C4-2B (cell line): ENCODE results near the gene PRRT1.

Source experiments
- H3K27ac ChIP-seq: fragments of 450-650 bp; 2 replicates; pipeline ENCODE4 v1.5.1; 2017
- ZFX ChIP-seq: fragments of 450-650 bp; IDR thresholded peaks from 2 replicates; pipeline ENCODE4 v1.6.1; 2017
- TF ChIP-seq, protein P1 (sequence below): fragments of 450-650 bp; conservative IDR thresholded peaks from 2 replicates; pipeline ENCODE4 v1.5.1; 2017; ENCODE audit warnings: mild to moderate bottlenecking

Gene PRRT1

DNA sequence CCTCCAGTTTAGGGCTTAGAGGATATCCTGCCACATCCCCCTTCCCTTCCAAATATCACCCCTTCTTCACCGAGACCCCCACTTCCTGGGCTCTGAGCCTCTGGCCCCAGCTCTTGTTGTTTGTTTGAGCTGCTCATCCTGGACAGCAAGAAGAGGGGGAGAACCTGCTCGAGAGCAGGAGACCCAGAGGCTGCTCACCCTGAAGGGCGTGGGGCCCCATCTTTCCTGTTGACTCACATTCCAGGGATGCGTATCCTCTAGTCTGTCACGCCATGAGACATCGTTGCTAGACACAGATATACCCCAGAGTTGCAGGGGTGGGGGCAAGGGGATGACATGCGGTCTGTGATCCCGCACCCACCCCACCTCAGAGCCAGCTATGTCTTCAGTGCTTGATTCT lies 36.9 kb downstream of the PRRT1 start:
- no peak for TF ChIP-seq ZFX
- TF ChIP-seq, protein P1, sequence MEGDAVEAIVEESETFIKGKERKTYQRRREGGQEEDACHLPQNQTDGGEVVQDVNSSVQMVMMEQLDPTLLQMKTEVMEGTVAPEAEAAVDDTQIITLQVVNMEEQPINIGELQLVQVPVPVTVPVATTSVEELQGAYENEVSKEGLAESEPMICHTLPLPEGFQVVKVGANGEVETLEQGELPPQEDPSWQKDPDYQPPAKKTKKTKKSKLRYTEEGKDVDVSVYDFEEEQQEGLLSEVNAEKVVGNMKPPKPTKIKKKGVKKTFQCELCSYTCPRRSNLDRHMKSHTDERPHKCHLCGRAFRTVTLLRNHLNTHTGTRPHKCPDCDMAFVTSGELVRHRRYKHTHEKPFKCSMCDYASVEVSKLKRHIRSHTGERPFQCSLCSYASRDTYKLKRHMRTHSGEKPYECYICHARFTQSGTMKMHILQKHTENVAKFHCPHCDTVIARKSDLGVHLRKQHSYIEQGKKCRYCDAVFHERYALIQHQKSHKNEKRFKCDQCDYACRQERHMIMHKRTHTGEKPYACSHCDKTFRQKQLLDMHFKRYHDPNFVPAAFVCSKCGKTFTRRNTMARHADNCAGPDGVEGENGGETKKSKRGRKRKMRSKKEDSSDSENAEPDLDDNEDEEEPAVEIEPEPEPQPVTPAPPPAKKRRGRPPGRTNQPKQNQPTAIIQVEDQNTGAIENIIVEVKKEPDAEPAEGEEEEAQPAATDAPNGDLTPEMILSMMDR: no peak
- H3K27ac ChIP-seq: no peak overlapping the region

DNA sequence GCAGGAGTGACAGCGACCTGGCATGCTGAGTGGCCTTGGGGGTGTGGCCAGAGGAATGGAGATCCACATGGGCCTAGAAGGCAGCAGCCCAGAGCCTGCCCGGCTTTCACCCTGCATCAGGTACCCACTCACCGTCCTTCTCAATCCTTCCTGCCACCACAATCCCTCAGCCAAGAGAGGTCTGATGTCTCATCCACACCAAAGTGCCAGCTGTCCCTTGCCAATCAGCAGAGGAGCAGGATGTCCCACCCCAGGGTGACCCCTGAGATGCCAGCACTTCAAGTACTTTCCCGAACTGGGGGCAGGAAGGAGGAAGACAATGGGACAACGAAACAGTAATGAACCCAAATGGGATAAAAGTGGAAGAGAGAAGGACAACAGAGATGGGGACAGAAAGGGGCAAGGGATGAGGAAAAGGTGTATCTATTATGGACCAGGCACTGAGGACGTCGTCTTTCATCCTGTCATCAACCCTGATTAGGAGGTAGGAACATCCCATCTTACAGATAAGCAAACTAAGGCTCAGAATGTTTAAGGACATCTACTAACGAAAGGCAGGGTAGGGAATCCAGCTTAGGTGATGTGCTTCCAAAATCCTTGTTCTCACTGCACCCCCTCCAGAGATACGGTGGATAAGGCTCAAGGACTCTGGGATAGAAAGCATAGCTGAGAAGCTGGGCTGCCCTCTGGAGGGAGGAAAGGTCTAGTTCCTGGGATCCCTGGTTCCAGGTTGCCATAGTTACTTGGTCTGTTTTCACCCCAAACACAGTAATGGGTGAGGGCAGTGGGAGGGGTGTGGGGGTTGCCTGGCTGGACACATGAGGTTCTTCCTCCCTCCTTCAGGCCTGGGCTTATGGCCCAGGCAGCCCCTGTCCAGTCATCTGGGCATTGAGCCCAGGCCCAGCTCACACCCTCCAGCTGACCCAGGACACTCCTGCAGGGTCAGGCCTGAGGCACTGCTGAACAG lies 38.1 kb downstream of the PRRT1 start:
- TF ChIP-seq ZFX: no peak
- TF ChIP-seq, protein P1: no peak
- no peak overlapping the region for H3K27ac ChIP-seq

DNA sequence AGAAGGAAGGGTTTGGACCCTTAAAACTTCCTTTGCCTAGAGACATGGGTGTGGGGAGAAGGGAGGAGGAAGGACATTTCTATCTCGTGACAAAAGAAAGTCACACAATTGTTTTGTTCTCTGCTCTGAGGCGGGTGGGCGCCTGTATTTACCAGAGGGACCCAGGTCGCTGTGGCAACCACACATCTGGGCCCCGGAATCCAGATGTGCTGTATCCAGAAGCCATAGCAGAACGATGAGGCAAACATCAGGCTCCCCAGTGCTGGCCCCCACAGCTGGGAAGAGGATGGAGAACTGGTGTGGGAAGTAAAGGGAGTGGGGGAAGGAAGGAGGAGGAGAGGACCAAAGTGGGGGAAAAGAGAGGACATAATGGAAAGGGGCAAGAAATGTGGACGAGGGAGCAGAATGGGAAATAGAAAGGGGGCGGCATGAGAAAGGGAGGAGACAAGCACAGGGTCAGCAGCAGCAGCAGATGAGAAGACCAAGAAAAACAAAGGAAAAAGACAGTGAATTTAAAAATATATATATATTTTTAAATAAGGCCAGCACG lies 39.2 kb downstream of the PRRT1 start:
- H3K27ac ChIP-seq: no peak overlapping the region
- TF ChIP-seq, protein P1: no peak
- no peak for TF ChIP-seq ZFX

DNA sequence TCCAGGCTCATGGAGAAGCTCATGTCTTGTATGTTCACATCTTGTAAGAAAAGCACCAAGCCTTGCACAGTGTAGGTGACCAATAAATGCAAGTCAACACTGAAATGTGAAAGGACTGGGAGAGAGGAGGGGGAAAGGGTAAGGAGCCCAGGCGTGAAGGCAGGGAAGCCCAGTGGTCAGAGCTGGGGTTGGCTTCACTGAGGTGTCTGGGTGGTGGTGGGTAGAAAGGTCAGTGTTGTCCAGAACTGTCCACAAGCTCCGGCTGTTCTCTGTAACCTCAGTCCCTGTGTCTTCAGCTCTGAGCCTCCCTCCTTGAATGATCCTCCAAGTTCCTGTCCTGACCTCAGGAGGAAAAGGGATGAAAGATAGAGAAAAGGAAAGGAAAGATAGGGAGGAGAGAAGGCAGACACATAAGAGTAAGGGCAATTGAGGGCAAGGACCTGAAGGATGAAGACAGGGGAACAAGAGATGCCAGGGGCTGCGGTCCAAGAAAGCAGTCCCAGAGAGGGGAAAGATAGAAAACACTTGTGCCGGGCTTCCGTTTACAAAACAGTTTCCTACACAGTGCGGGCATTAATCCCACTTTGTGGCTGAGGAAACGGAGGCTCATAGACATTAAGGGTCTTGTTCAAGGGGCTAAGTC lies 40.2 kb downstream of the PRRT1 start:
- no peak overlapping the region for H3K27ac ChIP-seq
- TF ChIP-seq, protein P1: no peak
- TF ChIP-seq ZFX: no peak

DNA sequence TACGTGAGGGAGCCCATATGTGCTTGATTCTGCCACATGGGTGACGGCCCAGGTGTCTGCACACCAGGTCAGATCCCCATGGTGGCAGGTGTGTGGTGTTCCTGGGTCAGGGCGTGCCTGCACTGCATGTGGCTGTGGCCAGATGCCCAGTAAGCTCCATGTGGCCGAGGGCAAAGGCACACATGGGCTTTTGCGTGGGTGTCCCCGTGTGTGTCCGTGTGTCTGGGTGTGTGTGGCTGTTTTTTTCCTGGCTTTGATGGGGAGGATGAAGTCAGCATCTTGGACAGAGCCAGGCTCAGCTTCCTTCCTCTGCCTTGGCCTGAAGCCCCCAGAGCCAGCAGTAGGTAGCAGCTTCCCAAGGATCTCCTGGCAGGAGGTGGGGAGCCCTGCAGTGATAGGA lies 41.1 kb downstream of the PRRT1 start:
- TF ChIP-seq, protein P1: no peak
- TF ChIP-seq ZFX: no peak
- no peak overlapping the region for H3K27ac ChIP-seq

DNA sequence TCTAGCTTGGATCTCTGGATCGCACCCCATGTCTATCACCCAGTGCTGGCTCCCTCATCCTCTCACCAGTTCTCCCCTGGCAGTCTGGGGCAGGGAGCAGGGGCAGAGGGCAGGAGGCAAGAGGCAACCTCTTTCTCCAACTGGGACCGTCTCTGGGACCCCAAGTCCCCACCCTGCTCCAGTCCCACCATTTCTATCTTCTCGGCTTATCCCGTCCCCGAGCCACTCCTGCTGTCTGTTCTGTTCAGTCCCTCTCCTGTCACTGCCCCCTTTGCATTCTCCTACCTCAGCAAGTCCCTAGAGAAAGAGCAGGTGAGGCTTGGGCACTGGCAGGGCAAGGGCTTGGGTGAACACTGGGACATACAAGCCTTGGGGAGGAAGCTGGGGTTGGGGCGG lies 42.0 kb downstream of the PRRT1 start:
- no peak overlapping the region for H3K27ac ChIP-seq
- TF ChIP-seq, protein P1: no peak
- no peak for TF ChIP-seq ZFX

DNA sequence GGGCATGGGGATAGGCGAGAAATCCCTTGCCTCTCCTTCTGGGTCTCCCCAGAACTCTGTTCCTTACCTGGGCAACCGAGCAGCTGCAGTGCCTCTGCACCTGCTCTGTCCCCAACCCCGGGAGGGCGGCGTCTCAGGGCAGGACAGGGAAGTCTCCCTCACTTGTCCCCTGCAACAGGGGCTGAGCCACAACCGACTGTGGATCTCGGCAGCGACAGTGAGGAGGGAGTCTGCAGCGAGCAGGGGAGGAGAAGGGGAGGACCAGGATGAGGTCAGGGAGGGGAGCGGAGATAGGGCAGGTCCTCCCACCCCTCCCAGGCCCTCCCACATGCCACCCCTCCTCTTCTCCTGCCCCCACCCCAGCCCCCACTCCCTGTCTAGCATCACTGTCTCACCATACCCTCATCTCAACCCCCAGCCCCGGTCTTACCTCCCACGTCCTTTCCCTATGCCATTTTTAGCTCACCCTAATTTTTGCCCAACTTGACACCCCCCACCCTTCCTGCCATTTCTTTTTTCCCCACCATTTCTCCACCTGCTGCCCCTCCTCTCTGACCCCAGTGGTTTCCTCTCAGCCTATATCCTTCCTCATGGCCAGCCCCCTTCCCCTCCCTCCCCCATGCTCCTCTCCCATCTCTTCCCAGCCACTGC lies 42.5 kb downstream of the PRRT1 start, which contains the start of gene TNXB:
Gene TNXB, minus strand, starts transcription at position 225 of the 651 bp plus-strand sequence. CDS start 11,140 bp downstream, outside the sequence.
- H3K27ac ChIP-seq: no peak within 1 kb of the TSS
- TF ChIP-seq, protein P1: no peak
- no peak for TF ChIP-seq ZFX
